ENCODE results near the gene MACROD1.

- TF ChIP-seq NR2C2 (CRISPR knock-in tag; IDR thresholded peaks at IDR 0.05) (no peak), CTCF (IDR thresholded peaks at IDR 0.05) (no peak), MAX (CRISPR knock-in tag; IDR thresholded peaks at IDR 0.05) (no peak), NR3C1 (CRISPR knock-in tag; conservative IDR thresholded peaks at IDR 0.05; ENCODE audit: low read depth) (no peak), TP53 (CRISPR knock-in tag; IDR thresholded peaks at IDR 0.05) (no peak), IRF1 (CRISPR knock-in tag; IDR thresholded peaks at IDR 0.05) (no peak), EMX1 (CRISPR knock-in tag; IDR thresholded peaks at IDR 0.05) (no peak), ATF3 (CRISPR knock-in tag; conservative IDR thresholded peaks at IDR 0.05) (no peak), STAT6 (CRISPR knock-in tag; conservative IDR thresholded peaks at IDR 0.05; ENCODE audit: low read depth) (no peak), JUN (CRISPR knock-in tag; IDR thresholded peaks at IDR 0.05) (no peak), SP1 (CRISPR knock-in tag; conservative IDR thresholded peaks at IDR 0.05) (no peak), PRDM15 (CRISPR knock-in tag; IDR thresholded peaks at IDR 0.05) (no peak), ZBTB43 (CRISPR knock-in tag; IDR thresholded peaks at IDR 0.05) (no peak), ZNF423 (CRISPR knock-in tag; IDR thresholded peaks at IDR 0.05) (no peak)
These were observed 168.0 kb downstream of the MACROD1 start for GRCh38 chr11:63997801-63998337.

All from WTC11 (cell line).